Glomerular visceral epithelial cell (primary cell): ENCODE measurements around the gene FMNL2.
"Not testable (repeated sequence)": the region's sequence is repeated elsewhere in the genome, so short reads cannot be mapped to it uniquely, and the experiment has no call there.

Source experiments
- DNase-seq: peaks from one replicate; pipeline ENCODE4 v3.0.0-alpha.2; 2016; ENCODE audit errors: extremely low spot score

The FMNL2 gene

DNA sequence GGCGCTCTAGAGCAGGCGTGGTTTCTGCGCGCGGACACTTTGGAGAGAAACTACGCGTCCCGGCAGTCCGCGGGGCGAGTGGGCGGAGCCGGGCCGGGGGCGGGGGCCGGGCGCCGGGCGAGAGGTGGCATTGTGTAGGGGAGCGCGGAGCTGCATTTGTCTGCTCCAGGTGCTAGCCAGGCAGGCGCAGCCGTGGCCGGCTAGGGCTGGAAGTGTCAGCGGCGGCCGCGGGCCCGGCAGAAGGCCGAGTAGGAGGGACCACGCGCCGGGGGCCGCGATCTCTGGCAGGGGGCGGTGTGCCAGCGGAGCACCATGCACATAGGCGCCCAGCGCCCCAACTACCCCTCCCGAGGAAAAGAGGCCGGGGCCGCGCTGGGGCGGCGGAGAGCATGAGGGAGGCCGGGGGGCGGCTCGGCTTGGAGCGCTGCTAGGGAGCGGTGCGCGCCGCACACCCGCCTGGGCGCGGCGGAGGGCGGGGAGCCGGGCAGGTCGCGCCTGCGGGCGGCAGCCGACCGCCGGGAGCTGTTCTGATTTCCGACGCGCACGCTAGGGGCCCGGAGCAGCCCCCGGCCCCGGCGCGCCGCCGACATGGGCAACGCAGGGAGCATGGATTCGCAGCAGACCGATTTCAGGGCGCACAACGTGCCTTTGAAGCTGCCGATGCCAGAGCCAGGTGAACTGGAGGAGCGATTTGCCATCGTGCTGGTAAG, at the start of gene FMNL2:
Gene FMNL2 (plus strand): TSS at position 159 of the 710 bp plus-strand sequence.
- DNase-seq: peak; percentile 92

DNA sequence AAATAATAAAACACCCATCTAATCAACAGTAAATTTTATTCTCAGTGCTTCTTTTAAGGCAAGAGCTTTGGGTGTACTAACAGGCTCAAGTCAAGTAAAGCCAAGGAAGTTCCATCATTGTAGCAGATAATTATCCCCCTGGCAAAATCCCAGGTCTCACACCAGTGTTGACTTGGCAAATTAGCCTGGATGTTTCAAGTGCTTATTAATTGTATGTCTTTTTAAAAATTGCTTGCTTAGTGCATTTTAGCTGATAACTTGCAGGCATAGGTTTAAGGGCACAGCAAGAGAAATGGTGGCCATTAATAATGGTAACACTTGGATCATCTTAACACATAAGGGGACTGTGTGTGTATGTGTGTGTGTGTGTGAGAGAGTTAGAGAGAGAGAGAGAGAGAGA, 42.0 kb upstream of the FMNL2 start:
- DNase-seq: no peak

DNA sequence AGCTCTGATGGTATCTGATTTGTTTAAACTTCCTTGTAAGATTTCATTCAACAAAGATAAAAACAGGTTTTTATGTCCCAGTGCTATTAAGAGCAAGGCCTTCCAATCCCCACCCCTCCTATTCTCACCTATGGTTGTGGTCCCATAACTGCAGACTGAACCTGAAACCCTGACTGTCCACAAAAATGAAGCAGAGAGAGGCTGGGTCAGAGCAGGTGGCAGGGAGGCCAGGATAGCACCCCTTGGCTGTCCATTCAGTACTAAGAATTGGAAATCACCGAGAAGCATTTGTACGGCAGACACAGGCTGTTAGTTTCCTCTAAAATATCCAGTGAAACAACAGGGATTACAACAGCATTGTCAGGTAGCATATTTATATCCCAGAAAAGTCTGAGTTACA, 37.3 kb upstream of the FMNL2 start:
- no peak for DNase-seq

DNA sequence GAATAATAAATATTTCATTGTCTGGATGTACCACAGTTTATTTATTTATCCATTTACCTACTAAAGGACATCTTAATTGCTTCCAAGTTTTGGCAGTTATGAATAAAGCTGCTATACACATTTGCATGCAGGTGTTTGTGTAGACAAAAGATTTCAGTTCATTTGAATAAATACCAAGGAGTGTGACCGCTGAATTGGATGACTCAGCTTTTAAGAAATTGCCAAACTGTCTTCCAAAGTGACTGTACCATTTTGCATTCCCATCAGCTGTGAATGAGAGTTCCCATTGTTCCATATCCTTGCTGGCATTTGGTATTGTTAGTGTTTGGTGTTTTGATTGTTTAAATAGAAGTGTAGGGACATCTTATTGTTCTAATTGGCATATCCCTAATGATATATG, 36.2 kb upstream of the FMNL2 start:
- DNase-seq: no peak

DNA sequence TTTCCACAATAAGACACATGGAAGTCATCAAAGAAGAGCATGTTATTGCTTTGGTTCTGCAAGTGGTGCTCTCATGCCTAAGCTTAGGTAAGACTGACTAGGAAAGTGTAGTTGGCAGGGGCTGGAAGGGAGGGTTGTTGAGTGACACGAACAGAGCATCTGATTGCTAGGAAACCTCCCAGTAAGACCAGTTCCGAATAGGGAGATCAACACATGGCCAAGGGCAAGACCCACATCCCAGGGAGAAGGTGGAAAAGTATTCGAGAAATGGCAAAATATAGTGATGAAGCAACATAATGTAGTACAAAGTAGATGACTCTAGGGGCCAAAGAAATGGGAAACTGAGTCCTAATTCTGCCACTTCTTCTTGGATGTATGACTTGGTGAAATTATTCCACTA, 33.8 kb upstream of the FMNL2 start:
- no peak for DNase-seq

DNA sequence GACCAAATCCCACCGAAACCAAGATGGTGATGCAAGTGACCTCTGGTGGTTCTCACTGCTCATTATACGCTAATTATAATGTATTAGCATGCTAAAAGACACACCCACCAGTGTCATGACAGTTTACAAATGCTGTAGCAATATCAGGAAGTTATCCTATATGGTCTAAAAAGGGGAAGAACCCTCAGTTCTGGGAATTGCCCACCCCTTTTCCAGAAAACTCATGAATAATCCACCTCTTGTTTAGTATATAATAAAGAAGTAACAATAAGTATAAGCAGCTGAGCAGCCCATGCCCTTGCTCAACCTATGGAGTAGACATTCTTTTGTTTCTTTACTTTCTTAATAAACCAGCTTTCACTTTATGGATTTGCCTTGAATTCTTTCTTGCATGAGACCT, 31.0 kb upstream of the FMNL2 start:
- no peak for DNase-seq

DNA sequence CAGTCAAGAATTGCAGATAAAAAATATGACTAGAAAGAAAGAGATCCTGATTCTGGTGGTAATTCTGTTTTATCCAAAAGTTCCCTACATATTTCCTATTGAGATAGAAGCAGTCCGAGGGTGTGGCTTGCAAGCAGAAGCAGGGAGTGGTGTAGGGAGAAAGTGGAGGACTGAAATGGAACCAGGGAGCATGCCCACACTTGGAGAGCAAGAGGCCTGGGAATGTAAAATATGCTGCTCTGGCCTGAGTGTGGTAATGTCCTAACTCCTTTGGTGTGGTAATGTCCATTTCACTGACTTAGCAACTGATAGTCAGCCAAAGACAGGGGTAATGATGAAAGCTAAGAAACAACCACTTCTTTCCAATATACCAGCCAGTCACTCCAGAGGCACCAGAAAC, 30.1 kb upstream of the FMNL2 start:
- no peak for DNase-seq

DNA sequence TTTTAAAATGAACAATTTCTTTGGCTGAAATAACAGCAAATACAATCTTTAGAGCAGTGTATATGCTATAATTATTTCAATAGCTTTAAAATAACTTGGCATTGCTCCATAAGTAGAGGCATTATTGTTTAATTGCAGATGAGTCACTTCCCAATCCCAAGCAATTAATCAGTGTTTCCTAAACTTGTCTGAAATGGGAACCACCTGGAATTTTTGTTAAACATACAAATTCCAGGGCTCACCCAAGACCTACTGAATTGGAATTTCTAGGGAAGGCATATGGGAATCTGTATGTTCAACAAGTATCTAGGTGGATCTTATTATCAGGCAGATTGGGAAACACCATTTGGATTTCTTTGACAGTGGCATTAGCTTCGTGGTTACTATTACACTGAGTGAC, 27.1 kb upstream of the FMNL2 start:
- DNase-seq: no peak

DNA sequence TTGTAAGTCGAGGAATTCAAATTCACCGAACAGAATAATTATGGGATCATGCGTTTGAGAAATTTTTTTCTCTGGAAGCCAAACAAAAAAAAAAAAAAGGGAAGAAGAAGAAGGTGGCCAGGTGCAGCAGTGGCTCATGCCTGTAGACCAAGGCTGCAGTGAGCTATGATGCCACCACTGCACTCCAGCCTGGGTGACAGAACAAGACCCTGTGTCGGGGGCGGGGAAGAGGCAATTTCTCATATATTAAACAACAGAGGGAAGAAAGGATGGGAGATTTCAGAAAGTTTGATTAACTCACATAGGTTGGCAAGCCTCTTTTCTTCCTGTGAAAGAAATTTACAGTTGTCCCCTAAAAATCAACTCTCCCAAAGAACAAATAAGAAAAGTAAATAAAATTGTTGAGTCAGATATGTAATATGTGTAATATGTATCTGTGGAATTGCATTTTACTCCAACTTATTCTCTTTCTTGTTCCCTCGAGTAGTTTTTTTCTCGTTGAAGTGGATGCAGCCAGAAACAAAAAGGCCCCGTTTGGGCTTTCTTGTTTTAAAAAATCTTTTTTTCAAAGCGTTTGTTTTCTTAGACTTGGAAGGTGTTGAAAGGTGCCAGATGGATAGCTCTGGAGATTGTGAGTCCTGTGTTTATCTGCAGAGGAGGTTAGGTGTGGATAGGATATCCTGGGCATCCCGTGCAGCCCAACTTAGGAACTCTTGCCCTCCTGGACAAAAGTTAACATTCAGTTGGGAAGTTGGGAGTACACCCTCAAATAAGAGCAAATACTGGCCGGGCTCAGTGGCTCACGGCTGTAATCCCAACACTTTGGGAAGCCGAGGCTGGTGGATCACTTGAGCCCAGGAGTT, 25.4 kb upstream of the FMNL2 start:
- DNase-seq: no peak

DNA sequence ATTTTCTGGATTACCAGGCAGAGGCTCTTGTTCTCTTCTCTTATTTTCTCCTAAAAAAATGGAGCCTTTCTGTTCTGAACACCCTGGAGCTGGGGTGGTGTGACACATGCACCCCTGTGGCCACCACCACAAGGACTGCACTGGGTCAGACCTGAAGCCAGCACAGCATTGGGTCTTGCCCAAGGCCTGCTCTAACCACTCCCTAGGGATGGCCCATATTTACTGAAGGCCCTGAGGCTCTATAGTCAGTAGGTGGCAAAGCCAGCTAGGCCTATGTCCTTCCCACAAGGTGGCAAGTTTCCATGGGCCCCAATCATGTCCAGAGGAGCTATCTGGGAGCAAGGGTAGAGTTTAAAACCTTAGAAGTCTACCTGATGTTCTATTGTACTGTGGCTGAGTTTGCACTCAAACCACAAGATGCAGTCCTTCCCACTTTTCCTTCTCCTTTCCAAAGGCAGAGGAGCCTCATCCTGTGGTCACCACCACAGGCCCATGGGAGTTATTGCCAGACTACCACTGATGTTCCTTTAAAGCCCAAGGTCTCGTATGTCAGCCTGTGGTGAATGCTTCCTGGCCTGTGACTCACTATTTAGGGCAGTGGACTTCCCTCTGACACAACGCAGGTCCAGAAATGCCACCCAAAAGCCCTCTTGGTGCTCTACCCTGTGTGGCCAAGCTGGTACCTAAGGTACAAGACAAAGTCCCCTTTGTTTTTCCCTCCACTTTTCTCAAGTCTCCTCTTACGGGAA, 15.0 kb upstream of the FMNL2 start:
- peak; percentile 22 for DNase-seq

DNA sequence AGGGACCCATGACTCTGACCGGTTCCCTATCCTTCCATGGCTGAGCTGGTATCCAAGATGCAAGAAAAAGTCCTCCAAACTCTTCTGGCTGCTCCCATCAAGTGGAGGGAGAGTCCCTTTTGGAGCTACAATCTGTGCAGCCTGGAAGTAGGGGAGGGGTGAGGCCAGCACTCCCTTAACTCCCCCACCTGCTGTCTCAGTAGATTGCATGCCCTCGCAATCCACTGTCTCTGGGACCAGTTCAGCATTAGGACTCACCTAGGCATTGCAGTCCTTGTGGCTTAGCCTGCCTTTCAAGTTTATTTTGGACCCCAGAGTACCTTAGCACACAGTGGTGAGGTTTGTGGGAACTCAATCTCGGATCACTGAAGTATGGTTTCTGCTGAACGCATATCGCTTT, 14.2 kb upstream of the FMNL2 start:
- DNase-seq: no peak

DNA sequence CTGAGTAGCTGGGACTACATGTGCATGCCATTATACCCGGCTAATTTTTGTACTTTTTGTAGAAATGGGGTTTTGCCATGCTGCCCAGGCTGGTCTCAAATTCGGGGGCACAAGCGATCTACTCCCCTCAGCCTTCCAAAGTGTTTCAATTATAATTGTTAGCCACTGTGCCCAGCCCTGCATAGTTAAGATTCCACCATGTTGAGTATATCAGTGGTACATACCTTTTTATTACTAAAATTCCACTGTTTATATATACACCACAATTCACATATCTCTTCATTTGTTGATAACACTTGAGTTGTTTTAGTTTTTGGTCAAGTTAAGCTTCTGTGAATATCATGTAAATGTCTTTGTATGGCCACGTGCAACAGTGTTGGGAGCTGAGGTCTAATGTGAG, 12.8 kb upstream of the FMNL2 start:
- no peak for DNase-seq

DNA sequence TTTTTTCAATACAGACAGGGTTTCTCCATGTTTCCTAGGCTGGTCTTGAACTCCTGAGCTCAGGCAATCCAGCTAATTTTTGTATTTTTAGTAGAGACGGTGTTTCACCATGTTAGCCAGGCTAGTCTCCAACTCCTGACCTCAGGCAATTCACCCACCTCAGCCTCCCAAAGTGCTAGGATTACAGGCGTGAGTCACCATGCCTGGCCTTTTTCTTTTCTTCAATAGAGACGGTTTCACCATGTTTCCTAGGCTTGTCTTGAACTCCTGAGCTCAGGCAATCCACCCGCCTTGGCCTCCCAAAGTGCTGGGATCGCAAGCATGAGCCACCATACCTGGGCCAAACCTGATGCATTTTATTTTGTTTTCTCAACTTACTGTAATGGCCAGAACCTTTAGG, 9.8 kb upstream of the FMNL2 start:
- not testable (repeated sequence) for DNase-seq

DNA sequence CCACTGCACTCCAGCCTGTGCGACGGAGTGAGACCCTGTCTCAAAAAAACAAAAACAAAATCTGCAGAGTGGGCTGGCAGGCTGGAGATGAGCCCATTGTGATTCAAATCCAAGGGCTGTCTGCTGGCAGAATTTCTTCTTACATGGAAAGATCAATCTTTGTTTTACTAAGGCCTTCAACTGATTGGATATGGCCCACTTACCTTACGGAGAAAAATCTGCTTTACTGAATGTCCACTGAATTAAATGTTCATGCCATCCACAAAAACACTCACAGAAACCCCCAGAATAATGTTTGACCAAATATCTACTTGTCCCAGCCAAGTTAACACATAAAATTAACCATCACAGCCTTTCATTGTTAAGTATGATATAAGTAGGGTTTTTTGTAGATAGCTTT, 8.3 kb upstream of the FMNL2 start:
- DNase-seq: no peak

DNA sequence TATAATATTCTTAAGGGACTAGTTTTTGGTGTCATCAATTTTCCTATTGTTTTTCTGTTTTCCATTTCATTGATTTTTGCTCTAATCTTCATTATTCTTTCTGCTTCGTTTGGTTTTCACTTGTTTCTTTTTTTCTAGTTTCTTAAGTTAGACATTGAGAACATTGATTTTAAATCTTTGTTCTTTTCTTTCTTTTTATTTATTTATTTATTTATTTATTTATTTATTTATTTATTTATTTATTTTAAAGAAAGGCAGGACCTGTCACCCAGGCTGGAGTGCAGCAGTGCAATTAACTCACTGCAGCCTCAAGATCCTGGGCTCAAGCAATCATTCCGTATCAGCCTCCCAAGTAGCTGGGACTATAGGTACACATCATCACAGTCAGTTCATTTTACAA, 7.0 kb upstream of the FMNL2 start:
- no peak for DNase-seq

DNA sequence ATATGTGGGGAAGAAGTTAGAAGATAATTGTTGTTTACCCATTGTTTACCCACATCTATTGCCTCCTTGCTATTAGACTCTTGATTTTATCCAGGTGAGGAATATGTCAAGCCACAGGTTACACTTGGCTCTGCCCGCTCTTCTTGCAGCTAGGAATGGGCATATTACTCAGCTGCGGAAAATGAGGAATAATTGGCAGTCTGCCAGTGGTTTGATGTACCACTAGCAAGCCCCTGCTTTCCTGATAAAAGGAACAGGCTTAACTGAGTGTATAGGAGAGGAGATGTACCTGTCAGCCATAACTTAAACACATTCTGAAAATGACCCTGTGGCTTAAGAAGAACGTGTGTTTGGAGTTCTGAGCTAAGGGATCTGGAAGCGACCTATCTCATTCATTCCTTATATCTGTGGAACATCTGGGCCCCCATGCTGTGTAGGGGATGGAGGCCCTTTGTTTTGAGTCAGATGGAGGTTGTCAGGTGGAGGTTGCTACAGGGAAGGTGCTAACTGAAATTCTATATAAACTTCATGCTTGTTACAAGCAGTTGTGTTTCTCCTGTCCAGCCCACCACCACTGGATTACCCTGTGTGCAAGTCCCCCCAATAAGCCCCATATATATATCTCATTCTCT, 4.6 kb upstream of the FMNL2 start:
- no peak for DNase-seq

DNA sequence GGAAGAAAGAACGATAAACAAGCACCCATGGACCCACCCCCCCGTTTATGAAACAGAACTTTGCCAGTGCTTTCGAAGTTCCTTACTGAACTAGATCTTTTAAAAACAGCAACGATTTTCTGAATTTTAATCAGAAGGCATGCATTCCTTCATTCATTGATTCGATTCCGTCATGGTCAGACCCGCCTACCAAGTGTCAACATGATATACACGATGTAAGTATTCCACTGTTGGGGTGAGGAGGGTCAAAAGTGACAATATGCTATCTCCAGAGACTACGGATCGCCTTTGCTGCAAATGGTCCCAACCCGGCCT, 316 bp upstream of the FMNL2 start:
- no peak for DNase-seq

DNA sequence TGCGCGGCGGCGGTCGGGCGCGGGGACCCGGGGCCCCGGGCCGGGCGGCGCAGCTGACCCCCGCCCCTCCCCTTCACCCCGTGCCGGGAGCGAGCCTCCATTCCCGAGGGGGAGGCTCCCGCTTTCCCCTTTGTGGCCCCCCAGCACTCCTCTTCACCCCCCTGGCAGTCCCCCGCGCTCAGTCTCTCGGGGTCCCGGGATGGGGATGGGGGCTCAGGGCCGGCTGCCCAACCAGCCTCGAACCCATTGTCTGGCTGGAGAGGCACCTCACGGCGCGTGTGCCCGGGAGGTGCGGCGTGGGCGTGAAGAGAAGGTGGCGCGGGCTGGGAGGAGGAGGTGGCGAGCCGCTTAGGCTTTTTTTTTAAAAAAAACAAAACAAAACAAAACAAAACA, 748 bp downstream of the FMNL2 start:
- DNase-seq: no peak

DNA sequence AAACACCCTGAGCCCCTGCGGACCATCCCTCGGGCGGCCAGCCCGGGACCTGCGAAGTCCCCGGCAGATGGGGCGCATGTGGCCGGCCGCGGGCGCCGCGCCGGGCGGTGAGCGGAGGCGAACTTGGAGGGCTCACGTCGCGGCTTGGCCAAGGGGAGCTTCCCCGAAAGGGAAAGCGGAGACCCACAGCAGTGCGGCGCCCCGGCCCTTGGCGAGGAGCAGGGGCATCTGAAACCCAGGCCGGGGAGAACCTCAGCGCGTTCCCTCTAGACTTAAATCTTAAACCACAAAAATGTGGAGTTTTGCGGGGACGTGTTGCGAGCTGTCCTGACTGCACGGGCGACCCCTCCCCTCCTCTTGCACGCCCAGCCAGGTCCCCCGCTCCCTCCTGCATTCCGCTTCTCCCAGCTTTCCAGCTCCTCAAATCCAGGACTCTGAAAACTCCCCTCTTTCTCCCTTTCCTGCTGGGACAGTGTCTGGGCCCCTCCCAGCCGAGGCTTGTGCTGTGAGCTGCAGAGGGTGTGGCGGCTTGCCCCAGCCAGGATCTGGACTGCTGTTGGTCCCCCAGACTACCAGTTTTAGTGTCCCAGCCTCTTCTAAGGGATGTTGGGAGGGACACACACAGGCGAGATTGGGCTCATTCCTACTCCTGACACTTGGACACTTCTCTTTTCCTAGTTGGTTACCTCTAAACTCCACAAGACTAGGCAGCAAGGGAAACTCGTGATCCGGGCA, 1.3 kb downstream of the FMNL2 start:
- peak; percentile 62 for DNase-seq

DNA sequence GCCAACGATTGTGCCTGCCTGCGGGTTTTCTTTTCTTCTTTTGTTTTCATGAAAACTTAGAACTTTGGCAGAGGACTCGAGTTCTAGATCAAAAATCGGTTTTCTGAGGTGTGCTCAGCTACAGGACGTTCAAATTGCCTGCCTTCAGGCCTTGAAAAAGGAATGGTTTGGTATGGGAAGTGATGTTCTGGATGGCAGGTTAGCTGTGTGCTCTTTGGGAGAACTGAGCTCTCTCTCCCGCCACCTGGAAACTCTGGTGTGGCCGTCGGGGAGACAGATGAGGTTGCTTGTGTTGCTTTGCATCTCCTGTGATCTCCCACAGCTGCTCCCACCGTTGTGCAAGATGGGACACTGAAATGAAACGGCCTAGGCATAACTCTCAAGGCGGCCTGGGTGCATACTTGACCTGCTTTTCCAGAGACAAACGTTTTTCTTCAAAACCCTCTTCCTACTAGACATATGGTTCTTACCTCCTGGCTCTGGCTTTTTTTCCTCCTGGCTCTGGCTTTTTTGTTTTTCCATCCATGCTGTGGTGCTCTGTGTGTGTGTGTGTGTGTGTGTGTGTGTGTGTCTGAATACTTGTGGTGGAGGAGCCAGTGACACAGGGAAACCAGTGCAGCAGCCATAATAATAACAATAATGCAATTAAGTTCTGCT, 2.0 kb downstream of the FMNL2 start:
- peak; percentile 59 for DNase-seq

DNA sequence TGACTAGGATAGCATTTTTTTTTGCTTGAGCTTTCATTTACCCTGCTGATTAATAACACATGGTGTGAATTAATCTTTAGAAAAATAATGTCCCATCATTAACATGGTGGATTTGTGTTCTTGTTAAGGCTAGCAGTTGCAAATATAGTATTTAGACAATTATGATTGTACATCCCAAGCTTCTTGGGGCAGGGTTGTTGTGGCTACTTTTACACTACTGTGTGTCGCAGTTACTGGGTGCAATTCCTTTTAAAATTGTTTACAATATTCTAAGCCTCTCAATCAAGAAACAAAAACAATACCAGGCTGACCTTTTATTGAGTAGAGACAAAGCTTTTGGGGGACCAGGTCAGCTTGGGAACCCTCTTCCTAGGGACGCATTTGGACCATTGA, 2.5 kb downstream of the FMNL2 start:
- no peak for DNase-seq
